PC-9 (cell line): Measurements from ENCODE around the gene ZNF341. TPM values are rescaled to one million over a fixed set of nuclear protein-coding genes. Genes with fewer than 3 reads are reported as not detected.

Experiments used
- BruUV-seq: library from RNA; stranded (reverse); fragments of 400-500 nt; replicated peaks from 2 replicates; lab custom pipeline; 2021; lab: Mats Ljungman, UMichigan
- CTCF ChIA-PET: fragments of 300-600 bp; sonication (Branson Sonifier 250); formaldehyde crosslinking; loops from one replicate; lab custom pipeline; 2022; ENCODE audit warnings: antibody characterized with exemption; lab: Charles Lee
- POLR2A ChIA-PET: fragments of 300-600 bp; sonication (Branson Sonifier 250); formaldehyde crosslinking; loops from one replicate; lab custom pipeline; 2022; ENCODE audit warnings: antibody characterized with exemption; ENCODE audit not compliant: unreplicated experiment; lab: Charles Lee
- DNase-seq, 2 experiments: peaks; one replicate each; pipeline versions ENCODE4 v3.0.0 to v3.0.0-alpha.2; 2015 to 2022; ENCODE audit warnings: mixed read lengths in 1 of 2
- H2AFZ ChIP-seq: fragments of 200-600 bp; sonication (generic); 2 replicates; pipeline ENCODE4 v1.8.1; 2017; ENCODE audit warnings: antibody characterized with exemption
- H3F3A ChIP-seq: fragments of 200-600 bp; sonication (generic); 2 replicates; pipeline ENCODE4 v1.8.1; 2017; ENCODE audit warnings: antibody characterized with exemption, mild to moderate bottlenecking, low read depth; ENCODE audit not compliant: insufficient read depth
- H3K27ac ChIP-seq: fragments of 200-600 bp; sonication (generic); 2 replicates; pipeline ENCODE4 v1.6.1; 2016; ENCODE audit warnings: mixed run types
- H3K27me3 ChIP-seq: fragments of 200-600 bp; sonication (generic); 2 replicates; pipeline ENCODE4 v1.6.1; 2016; ENCODE audit warnings: low read depth, mixed run types; ENCODE audit not compliant: insufficient read depth
- H3K36me3 ChIP-seq: fragments of 200-600 bp; sonication (generic); 2 replicates; pipeline ENCODE4 v1.6.1; 2016; ENCODE audit warnings: low read depth, mixed run types
- H3K4me1 ChIP-seq: fragments of 200-600 bp; sonication (generic); replicated peaks from 2 replicates; pipeline ENCODE4 v1.6.1; 2016; ENCODE audit warnings: mixed run types; ENCODE audit not compliant: insufficient read depth
- H3K4me2 ChIP-seq: fragments of 200-600 bp; sonication (generic); 2 replicates; pipeline ENCODE4 v1.6.1; 2017; ENCODE audit warnings: mixed run types
- H3K4me3 ChIP-seq: fragments of 200-600 bp; sonication (generic); 2 replicates; pipeline ENCODE4 v1.6.1; 2016; ENCODE audit warnings: mixed run types
- H3K79me2 ChIP-seq: fragments of 200-600 bp; sonication (generic); 2 replicates; pipeline ENCODE4 v1.6.1; 2017; ENCODE audit warnings: low read depth, mixed run types
- H3K9me2 ChIP-seq: fragments of 200-600 bp; sonication (generic); 2 replicates; pipeline ENCODE4 v1.8.1; 2017; ENCODE audit warnings: mild to moderate bottlenecking; ENCODE audit not compliant: insufficient read depth
- H3K9me3 ChIP-seq: fragments of 200-600 bp; sonication (generic); 2 replicates; pipeline ENCODE4 v1.8.1; 2016; ENCODE audit warnings: low read depth; ENCODE audit not compliant: insufficient read depth
- H4K20me1 ChIP-seq: fragments of 200-600 bp; sonication (generic); 2 replicates; pipeline ENCODE4 v1.8.1; 2017; ENCODE audit not compliant: insufficient read depth
- EZH2 ChIP-seq: fragments of 200-600 bp; sonication (generic); IDR thresholded peaks from 2 replicates; pipeline ENCODE4 v1.8.0; 2017; ENCODE audit warnings: antibody characterized with exemption, low read depth
- intact Hi-C: fragments of 100-400 bp; cut with micrococcal nuclease; formaldehyde crosslinking; loops from one replicate; pipeline ENCODE4 v1.10.0; 2022; ENCODE audit not compliant: unreplicated experiment
- total RNA-seq: library from RNA; stranded (reverse); gene quantifications from 2 replicates; pipeline ENCODE4 v1.2.3, GENCODE V29; 2021
- TF ChIP-seq, protein P1 (sequence below): fragments of 200-600 bp; sonication (generic); conservative IDR thresholded peaks from 2 replicates; pipeline ENCODE4 v1.6.1; 2017; ENCODE audit warnings: mixed run types, antibody characterized with exemption, mild to moderate bottlenecking, moderate library complexity

ZNF341 gene
- total RNA-seq, 1 experiment from 2014 or later = 5.6 TPM

DNA sequence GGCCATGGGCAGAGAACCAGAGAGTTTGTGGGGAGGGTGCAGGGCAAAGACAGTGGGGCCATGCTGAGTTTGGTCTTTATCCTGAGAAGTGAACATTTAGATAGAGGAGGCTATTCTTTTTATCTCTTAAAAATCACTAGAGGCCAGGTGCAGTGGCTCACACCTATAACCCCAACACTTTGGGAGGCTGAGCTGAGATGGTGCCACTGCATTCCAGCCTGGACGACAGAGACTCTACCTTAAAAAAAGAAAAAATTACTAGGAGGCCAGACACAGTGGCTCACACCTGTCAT lies 20.4 kb upstream of the ZNF341 start:
- H3F3A ChIP-seq = no peaks in the 10 kb centered on the region; the same call in 1 of the 2 replicates
- H3K27me3 ChIP-seq = no peaks in the 10 kb centered on the region
- POLR2A ChIA-PET = no interaction called here
- peaks cover 5% of the 10 kb centered on the region; the same call in 1 of the 2 replicates for H3K4me1 ChIP-seq
- H3K9me2 ChIP-seq = no peaks in the 10 kb centered on the region
- no peak overlapping the region for H3K27ac ChIP-seq
- no peaks in the 10 kb centered on the region for H3K9me3 ChIP-seq
- TF ChIP-seq, protein P1, sequence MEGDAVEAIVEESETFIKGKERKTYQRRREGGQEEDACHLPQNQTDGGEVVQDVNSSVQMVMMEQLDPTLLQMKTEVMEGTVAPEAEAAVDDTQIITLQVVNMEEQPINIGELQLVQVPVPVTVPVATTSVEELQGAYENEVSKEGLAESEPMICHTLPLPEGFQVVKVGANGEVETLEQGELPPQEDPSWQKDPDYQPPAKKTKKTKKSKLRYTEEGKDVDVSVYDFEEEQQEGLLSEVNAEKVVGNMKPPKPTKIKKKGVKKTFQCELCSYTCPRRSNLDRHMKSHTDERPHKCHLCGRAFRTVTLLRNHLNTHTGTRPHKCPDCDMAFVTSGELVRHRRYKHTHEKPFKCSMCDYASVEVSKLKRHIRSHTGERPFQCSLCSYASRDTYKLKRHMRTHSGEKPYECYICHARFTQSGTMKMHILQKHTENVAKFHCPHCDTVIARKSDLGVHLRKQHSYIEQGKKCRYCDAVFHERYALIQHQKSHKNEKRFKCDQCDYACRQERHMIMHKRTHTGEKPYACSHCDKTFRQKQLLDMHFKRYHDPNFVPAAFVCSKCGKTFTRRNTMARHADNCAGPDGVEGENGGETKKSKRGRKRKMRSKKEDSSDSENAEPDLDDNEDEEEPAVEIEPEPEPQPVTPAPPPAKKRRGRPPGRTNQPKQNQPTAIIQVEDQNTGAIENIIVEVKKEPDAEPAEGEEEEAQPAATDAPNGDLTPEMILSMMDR = no peak
- no peak for TF ChIP-seq EZH2
- DNase-seq = no peak
- no peaks in the 10 kb centered on the region for H3K79me2 ChIP-seq
- BruUV-seq = no TSS peak
- H3K36me3 ChIP-seq = no peaks in the 10 kb centered on the region
- no peak overlapping the region for H2AFZ ChIP-seq
- no peak overlapping the region for H3K4me3 ChIP-seq
- CTCF ChIA-PET = no interaction called here
- no peak overlapping the region for H3K4me2 ChIP-seq
- no peaks in the 10 kb centered on the region for H4K20me1 ChIP-seq
- intact Hi-C loops = no loop called here

DNA sequence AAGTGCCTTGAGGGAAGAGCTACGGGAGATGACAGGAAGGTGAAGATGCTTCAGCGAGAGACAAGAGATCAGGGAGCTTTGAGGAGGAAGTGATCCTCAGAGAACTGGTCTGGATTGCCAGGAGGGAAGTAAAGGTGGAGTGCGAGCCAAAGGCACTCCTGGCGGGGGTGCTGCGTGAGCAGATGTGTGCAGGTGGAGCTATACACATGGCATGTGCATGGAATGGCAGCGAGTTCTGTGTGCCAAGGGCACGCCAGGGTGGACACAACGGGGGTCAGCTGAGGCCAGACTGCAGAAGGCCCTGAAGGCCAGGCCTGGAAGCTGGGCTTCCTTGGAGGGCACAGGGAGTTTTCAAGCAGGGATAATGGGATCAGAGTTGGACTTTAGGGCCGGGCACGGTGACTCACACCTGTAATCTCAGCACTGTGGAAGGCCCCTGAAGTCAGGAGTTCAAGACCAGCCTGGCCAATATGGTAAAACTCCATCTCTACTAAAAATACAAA lies 17.9 kb upstream of the ZNF341 start:
- CTCF ChIA-PET = no interaction called here
- H3K9me3 ChIP-seq = no peaks in the 10 kb centered on the region

DNA sequence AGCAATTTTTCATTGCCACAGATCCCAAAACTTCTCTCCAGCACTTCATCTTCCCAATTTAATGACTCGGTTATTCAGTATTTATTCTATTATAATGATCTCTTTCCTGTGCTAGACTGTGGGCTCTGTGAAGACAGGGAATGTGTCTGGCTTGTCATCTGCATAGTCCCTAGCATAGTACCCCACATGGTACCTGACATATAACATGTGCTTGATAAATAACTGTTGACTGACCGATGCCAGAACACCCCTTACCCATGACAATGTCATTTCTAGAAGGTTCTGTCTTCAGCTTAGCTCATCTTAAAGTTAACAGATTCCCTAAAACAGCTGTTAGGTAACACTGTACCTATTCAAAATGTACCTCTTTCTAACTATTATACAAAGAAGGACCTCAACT lies 15.3 kb upstream of the ZNF341 start:
- no peaks in the 10 kb centered on the region for H3K27me3 ChIP-seq
- intact Hi-C loops = no loop called here
- BruUV-seq = no TSS peak
- H3F3A ChIP-seq = peaks cover 2% of the 10 kb centered on the region; the same call in 1 of the 2 replicates
- H3K9me3 ChIP-seq = no peaks in the 10 kb centered on the region
- no peaks in the 10 kb centered on the region for H3K9me2 ChIP-seq
- no peaks in the 10 kb centered on the region for H4K20me1 ChIP-seq
- H3K27ac ChIP-seq = no peak overlapping the region
- no peak overlapping the region for H3K4me2 ChIP-seq
- no peak overlapping the region for H2AFZ ChIP-seq
- ChIA-PET POLR2A (no interaction called here), CTCF (no interaction called here)
- H3K36me3 ChIP-seq = no peaks in the 10 kb centered on the region
- no peak for TF ChIP-seq EZH2
- TF ChIP-seq, protein P1 = no peak
- H3K4me3 ChIP-seq = no peak overlapping the region
- H3K4me1 ChIP-seq = peaks cover 13% of the 10 kb centered on the region; the same call in 1 of the 2 replicates
- peaks cover 7% of the 10 kb centered on the region; the same call in 1 of the 2 replicates for H3K79me2 ChIP-seq
- no peak for DNase-seq

More for the DNA sequence above, 17.9 kb upstream of the ZNF341 start:
- Histone ChIP-seq H3K9me2 (no peaks in the 10 kb centered on the region), H3K27ac (no peak overlapping the region), H3K36me3 (no peaks in the 10 kb centered on the region), H2AFZ (no peak overlapping the region), H3K27me3 (no peaks in the 10 kb centered on the region), H3F3A (no peaks in the 10 kb centered on the region; the same call in 1 of the 2 replicates), H3K4me2 (no peak overlapping the region), H3K4me3 (no peak overlapping the region), H4K20me1 (no peaks in the 10 kb centered on the region), H3K4me1 (peaks cover 10% of the 10 kb centered on the region; the same call in 1 of the 2 replicates), H3K79me2 (0 out of 2 replicates have a peak, but pooled peaks cover under 1% of the 10 kb centered on the region)
- no TSS peak for BruUV-seq
- POLR2A ChIA-PET = no interaction called here
- DNase-seq = no peak
- intact Hi-C loops = no loop called here
- TF ChIP-seq EZH2 = no peak
- TF ChIP-seq, protein P1 = no peak
